Right renal pelvis (tissue), 4 donors: ENCODE measurements around the gene RRP8. TPM values are rescaled to one million over a fixed set of nuclear protein-coding genes. Genes with fewer than 3 reads are reported as not detected.

Experiments
- DNase-seq, 4 donors: peaks; one replicate each; pipeline ENCODE4 v3.0.0-alpha.2; 2013; ENCODE audit warnings: low read depth in 4 of 4, low spot score in 3 of 4, missing footprints in 1 of 4
- polyA plus RNA-seq, 4 donors: library from polyadenylated mRNA; unstranded; fragments of 120-200 nt; gene quantifications; one replicate each; pipeline ENCODE4 v1.2.1, GENCODE V29; 2013; ENCODE audit not compliant: insufficient read length in 4 of 4

The RRP8 gene
- 10 to 100 TPM; 22.4 to 25.4 (median 23.9) TPM for polyA plus RNA-seq

GRCh38 chr11:6603287-6604080 is at the start of gene RRP8, which contains the start of gene ILK:
TSS of gene RRP8 (minus strand) at chr11:6603616. CDS start at chr11:6603502, 114 bp downstream.
TSS of gene ILK (plus strand) at chr11:6603774. CDS start at chr11:6604272, 498 bp downstream.
- DNase-seq, result peak; percentile 80 to 82 (median 80)

DNA sequence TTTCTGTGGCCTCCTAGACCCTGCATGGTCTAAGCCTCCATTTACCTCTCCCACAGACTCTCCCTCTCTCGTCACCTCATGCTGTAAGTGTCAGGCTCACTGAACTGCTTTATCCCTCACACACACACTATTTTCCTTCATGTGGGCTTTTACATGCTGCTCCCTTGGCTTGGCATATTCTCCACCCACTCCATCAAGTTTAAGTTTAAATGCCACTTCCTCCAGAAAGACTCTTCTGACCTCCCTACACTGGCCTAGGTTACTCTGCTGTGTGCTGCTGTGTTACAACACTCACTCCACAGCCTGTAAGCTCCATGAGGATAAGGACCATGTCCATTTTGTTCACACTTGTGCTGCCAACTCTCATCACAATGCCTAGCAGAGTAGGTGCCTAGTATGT is 49.7 kb upstream of the RRP8 start:
- DNase-seq, result no peak

- no peak for DNase-seq
Observed at GRCh38 chr11:6652182-6652581, 48.8 kb upstream of the RRP8 start.

DNA sequence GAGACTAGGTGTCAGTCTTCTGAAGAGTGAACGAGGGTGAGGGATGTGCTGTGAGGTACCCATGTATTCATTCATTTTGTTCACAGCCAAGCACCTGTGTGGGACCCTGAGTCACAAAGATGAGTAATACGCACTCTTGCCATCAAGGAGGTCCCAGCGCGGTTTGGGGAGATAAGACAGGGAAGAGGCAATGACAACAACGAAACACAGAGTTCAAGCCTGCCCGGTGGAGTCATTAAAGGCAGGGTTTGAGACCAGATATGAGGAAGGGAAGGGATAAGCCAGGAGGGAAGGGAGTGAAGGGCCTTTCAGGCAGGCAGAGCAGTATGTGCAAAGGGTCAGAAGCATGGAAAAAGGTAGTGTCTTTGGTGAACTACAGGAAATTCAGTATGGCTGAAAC is 47.6 kb upstream of the RRP8 start:
- DNase-seq, result no peak

DNA sequence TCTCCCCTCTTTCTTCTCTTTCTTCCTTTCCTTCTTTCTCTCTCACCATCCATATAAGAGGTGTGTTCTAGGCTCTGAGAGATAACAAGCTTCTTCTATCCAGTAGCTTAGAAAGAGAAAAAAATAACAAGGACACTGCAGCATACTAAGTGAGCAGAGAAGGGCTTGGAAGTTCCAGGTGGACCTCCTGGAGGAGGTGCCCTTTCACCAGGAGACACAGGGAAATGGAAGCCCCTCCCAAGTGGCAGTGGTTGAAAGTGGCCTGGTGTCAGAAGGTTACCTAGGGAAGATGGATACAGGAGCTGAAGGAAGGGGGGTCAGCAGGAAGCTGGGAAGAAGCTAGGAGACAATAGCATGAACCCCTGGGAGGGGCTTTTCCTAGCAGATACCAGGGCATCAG is 46.7 kb upstream of the RRP8 start:
- no peak for DNase-seq

DNA sequence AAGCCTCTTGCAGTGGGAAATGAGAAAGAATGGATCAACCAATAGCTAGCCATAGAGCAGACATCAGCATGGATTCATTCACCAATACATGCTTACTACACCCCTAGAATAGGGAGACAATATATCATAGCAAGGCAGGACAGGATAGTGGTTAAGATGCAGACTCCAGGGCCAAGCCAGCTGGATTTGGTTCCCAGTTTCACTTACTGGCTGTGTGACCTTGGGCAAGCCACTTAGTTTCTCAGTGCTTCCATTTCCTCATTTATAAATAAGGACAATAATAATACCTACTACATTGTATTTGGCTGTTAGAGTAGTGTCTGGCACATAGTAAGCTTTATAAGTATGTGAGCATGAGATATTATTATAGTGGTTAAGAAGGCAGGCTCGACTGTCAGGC is 45.1 kb upstream of the RRP8 start:
- DNase-seq, result no peak

- DNase-seq, result no peak
Observed at GRCh38 chr11:6647836-6648235, 44.4 kb upstream of the RRP8 start.

DNA sequence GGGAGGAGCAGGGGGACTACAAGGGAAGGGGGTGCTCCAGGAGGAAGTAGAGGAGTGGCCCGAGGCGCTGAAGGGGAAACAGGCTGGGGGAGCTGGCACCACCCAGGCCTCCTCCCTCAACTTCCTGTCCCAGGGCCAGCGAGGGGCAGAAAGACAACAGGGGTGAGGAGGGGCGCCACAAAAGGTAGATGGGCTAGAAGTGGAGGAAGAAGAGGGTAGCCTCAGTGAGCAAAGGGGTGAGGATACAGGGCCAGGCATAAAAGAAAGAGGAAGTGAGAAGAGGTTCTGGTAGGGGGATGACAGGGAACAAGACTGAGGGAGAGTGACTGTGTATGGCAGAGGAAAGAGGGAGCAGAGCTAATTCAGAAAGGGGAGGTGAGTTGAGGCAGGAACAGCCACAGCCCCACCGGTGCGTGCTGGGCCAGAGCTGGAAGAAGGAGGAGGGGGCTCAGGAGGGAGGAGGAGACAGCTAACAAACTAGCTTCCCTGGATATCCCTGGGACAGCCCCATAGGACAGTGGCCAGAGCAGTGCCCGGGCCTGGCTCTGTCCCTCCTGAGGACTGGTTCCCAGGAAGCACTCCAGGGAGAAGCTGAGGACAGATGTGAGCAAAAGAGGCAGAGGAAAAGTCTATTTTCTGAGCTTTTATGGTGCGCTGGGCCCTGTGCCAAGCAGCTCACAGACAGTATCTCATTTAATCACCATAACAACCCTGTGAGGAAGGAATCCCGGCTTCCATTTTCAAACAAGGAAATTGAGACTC is 43.7 kb upstream of the RRP8 start:
- no peak for DNase-seq

DNA sequence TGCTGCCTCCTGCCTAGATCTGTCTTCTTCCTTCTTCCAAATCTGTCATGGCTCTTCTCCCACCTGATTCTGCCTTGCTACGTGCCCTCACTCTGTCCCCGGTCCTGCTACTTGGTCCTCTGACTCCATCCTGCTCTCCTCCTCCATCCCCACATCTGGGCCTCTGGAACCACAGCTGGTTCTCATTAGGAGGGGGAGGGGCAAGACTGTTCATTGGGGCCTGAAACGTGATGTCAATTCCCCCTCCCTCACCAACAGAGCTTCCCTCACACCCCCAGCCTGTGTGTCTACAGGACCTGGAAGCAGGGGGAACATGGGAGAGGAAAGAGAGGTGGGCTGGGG is 43.1 kb upstream of the RRP8 start:
- peak in 3 of 4 donors; percentile 52 to 70 (median 61) for DNase-seq

- DNase-seq, result no peak
Observed at GRCh38 chr11:6646071-6646470, 42.7 kb upstream of the RRP8 start.

GRCh38 chr11:6642957-6643356 is 39.5 kb upstream of the RRP8 start:
- no peak for DNase-seq

DNA sequence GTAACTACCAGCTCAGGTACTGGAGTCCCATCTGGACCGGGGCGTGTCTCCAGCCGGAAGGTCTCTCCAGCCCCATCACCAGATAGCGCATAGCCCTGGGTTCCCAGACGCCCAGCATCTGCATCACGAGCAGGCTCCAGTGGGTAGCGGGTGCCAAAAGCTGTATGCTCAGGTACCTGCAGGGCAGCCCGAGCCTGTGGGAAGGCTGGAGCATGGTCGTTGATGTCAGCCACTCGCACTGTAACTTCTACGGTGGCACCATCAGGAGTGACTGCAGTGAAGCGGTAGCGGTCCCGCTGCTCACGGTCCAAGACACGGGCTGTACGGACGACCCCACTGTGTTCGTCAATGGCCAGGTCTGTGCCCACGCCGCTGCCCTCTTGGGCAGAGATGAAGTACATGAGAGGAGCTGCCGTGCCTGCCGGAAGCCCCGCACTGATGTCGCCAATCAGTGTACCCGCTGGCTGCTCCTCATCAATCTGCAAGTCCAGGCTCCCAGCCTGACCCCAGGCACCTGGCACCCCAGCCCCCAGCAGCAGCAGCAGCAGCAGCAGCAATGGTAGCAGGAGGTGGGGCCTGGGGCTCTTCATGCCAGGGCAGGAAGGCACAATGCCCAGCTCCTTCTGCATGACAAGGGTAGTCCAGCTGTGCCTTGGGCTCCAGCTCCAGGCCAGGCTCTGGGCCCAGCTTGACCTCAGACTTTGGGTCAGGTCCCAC is 37.7 kb upstream of the RRP8 start:
- DNase-seq, result no peak

GRCh38 chr11:6640036-6640984 is 36.9 kb upstream of the RRP8 start:
- no peak for DNase-seq

DNA sequence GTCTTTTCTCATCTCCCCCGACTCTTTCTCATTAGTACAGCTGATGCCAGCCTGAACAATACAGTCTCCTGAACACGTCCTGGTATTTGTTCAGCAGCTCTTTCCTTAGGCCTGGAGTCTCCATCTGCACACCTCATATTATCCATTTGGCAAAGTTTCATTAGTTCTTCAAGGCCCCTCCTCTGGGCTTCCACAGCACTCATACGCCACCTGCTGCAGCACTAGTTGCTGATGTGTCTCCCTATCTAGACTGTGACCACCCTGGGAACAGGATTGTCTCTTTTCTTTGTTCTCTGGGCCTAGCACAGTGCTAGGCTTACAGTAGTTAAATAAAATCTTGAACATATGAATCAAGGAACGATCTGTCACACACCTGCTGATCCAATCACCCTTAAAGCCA is 35.0 kb upstream of the RRP8 start:
- no peak for DNase-seq

DNA sequence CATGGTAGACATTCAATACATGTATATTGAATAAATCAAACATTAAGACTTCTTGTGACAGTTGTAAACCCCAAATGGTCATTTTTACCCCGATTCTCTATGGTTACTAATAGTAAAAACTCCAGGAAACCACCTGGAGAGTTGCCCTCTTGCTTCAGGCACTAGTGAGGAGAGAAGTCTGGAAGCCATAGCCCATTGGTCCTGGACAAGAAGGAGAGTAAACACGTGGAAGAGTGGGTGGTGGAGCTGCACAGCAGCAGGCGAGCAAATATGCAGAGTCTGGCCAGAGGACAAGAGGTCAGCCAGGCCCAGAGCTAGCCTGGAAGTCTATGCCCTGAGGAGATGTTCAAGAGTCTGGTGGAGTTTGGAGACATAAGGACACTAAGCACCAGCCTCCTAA is 34.5 kb upstream of the RRP8 start:
- DNase-seq, result no peak

GRCh38 chr11:6636480-6636879 is 33.1 kb upstream of the RRP8 start:
- DNase-seq, result no peak

DNA sequence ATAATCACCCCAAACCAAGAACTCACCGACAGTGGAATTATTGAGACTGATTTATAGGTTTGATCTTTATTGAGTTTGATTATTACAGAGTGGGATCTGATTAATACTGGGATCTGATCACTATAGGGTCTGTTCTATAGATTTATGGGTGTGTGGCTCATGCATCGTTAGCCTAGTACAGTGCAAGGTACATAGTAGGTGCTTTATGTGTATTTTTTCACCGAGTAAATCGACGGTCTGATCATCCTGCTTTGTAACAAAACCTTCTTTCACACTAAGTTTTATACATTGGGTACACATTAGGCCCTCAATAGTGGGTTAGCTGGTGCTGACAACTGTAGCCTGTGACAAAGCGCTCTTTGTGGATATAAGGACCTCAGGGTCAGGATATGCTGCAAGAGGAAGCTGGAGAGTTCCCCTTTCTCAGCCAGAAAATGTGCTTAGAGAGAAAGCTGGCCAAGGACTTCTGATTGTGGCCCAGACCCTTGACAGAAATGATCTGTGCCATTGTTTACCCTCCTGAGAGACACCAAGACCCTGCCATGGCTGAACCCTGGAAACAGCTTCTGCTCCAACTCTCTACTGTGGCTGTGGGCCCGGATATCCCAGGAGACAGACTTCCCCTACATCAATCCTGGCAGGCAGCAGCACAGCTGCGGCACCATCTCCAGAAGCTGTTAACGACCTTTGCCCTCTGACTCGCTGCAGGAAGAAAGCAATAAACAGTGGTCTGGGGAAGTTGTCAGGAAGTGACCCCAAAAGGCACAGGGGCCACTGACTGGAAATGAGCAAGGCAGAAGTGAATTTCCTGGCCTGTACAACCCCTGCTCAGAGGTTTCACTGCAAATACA is 31.9 kb upstream of the RRP8 start:
- DNase-seq, result no peak

GRCh38 chr11:6634534-6634933 is 31.1 kb upstream of the RRP8 start:
- no peak for DNase-seq
